Right renal cortex interstitium (tissue), 3 donors: Measurements from ENCODE around the gene PLET1. TPM values are rescaled to one million over a fixed set of nuclear protein-coding genes. Genes with fewer than 3 reads are reported as not detected.
A peak's percentile ranks its signal among the peaks of the same experiment; 100 is the strongest.

ENCODE experiments used
- DNase-seq, 3 donors: peaks; one replicate each; pipeline ENCODE4 v3.0.0-alpha.2; 2013; ENCODE audit warnings: low read depth in 3 of 3, low spot score in 2 of 3
- polyA plus RNA-seq, 3 donors: library from polyadenylated mRNA; unstranded; fragments of 120-200 nt; gene quantifications; one replicate each; pipeline ENCODE4 v1.2.1, GENCODE V29; 2013; ENCODE audit not compliant: insufficient read length in 3 of 3

Gene PLET1, protein sequence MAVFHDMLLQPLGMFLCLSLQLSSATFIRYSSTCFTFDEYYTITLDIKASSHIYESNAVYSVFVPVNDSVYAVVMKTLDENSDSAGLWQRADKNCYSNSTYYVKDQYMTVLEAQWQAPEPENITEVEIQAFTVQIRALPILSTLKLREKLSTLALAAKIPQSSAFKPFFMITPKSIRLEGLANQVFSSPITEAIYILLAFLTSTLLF
- not detected for polyA plus RNA-seq

DNA sequence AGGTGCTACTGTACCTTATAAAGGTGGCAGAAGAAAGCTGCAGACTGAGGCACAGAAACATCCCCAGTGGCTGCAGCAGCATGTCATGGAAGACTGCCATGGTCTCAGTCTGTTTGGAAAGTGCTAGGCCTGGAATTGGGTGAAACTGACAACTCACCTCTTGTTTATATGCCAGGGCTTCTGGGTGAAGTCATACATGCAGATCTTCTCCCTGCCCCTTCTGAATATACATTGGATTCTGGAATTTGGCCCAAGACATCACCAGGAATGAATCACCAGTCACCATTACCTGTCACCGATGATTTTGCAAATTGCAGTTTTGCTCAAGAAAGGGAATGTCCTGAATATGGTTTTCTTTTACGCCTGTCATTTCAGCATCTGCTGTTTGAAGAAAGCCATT is at the start of gene PLET1:
Gene PLET1, minus strand, starts transcription at position 371 of the 400 bp plus-strand sequence. Its CDS starts 271 bp downstream, at position 100.
- no peak for DNase-seq

DNA sequence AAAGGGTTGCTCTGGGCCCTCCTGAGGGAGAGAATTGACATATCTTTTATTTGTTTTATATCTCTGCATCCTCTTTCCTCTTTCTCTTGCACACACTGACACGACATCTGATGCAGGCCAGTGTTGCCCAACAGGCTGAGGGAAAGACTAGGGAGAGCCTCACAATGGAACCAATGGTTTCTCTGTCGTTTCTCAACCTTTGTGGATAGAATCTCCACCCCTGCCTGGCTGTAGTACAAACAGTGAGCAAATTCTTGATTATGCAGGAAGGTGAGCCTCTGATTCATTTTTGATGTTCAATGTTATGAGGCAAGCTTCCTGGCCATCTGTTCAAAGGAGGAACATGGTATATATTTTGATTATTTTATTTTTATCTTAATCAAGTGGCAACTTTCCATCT is 49.8 kb upstream of the PLET1 start:
- no peak for DNase-seq

DNA sequence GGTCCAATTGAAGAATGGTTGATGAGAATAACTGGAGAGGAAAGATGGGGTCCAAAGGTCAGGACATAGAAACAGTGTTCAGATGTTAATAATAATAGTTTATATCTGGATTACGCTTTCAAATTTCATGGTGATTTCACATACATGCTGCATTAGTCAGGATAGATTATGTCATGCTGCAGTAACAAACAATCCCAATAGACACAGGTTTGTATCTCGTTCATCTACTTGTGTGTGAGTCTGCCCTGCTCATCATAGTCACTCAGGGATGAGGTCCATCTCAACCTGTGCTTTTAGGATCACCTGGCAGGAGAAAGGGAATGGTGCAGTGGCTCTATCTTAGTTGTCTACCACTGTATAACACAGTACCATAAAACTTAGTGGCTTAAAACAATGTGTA is 48.0 kb upstream of the PLET1 start:
- DNase-seq = no peak

DNA sequence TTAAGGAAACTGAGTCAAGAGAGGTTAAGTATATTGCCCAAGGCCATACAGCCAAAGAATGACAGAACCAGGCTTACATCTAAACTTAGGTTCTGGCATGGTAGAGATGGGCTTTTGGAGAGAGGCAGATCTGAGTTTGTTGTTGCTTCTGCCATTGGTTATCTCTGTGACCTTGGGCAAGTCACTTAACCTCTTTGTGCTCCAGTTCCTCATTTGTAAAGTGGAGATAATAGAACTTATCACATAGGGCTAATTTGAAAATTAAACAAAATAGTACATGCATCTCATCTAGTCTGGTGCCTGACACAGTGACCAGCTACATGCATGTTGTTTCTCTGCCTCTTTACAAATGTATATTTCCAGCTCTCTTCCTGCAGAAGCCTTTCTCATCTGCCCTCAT is 47.0 kb upstream of the PLET1 start:
- no peak for DNase-seq

DNA sequence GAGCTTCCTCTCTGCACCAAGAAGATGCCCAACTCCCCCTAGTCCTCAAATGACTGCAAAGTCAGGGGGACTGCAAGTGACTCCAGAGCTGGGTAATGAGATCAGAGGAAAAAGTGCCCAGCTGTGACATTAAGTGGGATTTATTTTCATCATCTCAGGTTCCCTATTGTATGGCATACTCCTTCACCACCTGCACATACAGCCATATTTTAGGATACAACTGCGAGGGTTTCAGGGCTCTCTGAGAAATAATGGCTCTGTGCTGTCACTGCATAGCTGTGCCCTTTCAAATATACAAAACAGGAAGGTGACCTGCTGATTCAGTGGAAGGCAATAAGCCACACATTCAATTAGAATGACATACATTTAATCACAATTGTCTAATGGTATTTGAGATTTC is 45.6 kb upstream of the PLET1 start:
- no peak for DNase-seq

DNA sequence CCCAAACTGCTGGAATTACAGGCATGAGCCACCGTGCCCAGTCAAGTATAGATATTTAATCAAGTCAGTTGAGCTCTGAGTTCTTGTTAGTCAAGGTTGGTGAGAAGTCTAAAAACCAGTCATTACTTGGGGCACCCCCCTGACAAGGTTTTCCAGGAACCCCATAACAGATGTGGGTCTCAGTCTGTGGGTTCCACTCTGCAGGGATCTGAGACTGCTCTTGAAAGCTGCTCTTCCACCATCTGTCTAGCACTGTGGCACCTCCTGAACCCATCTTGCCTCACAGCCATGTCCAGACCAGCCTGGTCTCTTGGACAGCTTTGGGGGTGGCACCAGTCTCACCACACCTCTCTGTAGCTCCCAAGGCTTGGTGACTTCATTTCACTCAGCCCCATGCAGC is 44.3 kb upstream of the PLET1 start:
- no peak for DNase-seq

DNA sequence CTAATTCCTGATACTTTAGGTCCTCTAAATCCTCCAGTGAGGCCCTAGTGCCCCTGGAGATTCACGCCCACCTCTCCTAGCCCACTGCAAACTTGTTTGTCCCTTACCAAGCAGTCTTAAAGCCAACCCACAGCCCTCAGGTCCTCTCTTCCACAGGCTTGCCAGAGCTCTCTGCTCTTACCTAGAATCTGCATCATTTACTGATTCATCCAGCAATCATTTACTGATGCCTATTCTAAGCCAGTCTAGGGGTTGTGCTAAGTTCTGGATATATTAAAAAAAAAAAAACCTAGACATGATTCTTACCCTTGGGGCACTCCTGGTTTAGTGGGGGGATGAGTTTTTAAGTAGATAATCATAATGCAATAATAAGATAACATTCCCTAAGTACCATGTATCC is 43.0 kb upstream of the PLET1 start:
- DNase-seq = no peak

DNA sequence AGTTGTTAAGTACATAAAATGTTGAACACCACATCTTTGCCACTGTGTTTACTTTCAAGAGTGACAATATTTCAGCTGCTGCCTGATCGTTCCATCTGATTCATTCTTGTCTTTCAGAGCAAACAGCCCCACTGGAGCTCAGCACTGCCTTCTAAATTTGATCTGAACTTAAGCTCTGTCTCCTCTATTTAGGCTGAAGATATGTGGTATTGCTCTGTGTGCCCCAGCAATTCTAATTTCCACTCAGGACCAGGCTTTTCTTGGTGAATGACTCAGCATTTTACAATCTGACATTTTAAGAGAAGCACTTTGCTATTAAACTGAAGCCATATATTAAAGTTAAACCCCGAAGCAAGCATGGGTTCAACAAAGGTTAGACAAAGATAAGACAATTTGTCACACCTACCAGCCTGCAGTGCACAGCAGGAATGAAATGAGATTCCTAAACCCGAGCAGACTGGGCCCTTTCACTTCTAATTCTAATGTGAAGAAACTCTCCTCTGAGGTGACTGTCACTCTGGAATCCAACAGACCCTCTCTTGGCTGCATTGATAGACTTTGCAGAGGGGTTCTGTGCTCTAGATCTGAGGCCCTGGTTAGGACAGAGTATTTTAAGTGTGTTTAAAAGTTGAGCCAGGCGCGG is 41.7 kb upstream of the PLET1 start:
- DNase-seq = no peak

DNA sequence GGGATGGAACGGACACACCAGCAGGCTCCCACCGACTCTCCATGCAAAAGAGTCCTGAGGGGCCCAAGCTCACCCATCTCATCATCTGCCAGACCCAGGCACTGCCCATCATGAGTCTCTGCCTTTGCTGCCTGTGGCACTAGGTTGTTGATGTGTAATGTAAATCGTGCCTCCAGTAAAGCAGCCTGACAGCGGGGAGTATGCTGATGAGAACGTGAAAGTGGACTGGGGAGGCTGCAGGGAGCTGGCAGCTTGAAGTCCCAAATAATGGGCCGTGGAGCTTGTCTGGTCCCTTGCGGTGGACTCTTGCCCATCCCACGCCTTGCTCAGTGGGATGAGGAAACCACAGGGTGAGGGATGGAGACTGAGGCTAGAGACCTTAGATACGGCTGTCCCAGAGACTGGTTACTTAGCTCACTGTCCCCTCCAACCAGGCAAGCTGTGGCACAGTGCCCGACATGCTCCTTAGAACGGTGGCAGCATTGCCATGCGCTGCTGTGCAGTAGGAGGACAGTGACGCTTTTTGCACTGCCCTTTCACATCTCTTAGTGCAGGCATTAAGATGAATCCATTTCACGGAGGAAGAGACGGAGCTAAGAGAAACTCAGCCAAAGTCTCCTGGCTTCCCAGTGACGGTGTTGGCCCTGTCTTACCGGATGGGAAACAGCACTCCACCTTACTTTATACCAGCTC is 39.6 kb upstream of the PLET1 start:
- DNase-seq = no peak

DNA sequence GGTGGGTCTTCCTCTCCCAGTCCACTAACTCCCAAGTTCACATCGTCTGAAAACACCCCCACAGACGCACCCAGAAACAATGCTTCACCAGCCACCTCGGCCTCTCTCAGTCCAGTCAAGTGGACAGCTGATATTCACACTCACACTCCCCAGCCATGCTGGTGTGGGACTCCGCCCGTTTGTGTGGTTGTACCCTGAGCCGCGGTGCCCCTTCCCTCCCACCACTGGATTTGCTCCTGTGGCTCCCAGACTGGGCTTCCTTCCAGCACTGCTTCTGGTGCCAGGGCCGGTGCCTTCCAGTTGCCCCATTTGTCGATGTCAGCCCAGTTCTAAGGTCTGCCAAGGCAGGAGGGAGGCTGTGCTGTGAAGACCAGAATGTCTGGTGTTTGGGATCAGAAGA is 37.9 kb upstream of the PLET1 start:
- DNase-seq = no peak

DNA sequence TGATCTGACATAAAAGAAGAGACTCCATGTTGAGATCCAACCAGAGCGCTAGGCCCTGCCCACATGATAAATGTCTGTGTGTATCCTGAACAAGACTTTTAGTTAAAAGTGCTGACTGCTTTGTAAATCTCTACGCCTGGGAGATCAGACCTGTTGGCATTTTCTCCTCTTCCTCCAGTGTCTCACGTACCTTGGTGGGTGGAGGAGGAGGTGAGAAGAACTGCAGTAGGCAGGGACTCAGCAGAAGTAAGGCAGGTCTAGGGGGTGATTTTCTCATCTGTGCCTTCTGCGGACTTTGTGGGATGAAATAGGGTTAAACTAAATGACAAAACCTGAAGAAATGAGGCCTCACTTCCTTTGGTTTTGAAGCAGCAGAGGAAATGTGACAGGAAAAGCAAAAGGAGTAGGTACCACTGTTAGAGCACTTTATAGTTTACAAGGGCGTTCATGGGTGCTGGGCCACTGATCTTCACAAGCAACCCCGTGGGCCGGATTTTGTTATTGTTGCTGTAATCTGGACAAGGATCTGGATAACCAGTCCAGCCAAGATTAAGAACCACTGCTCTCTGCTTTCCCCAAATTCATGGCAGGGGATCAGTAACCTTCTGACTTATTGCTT is 36.7 kb upstream of the PLET1 start:
- no peak for DNase-seq

DNA sequence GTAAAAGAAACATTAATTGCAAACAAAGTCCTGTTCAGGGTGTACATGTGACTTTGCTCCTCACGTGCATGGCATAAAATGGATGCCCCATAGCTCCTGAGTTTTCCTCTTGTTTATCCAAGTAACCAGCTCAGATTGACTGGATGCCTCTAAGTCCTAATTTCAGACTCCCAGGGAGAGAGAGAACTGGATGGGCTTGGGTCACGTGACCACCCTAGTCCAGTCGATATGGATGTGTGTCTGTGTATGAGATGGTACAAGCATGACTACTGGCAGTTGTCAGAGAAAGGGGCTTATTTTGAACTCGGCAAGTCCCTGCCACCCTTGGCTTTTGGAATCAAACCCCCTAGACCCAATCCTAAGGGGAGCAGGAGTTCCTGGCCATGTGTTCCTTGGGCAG is 35.4 kb upstream of the PLET1 start:
- DNase-seq = no peak

DNA sequence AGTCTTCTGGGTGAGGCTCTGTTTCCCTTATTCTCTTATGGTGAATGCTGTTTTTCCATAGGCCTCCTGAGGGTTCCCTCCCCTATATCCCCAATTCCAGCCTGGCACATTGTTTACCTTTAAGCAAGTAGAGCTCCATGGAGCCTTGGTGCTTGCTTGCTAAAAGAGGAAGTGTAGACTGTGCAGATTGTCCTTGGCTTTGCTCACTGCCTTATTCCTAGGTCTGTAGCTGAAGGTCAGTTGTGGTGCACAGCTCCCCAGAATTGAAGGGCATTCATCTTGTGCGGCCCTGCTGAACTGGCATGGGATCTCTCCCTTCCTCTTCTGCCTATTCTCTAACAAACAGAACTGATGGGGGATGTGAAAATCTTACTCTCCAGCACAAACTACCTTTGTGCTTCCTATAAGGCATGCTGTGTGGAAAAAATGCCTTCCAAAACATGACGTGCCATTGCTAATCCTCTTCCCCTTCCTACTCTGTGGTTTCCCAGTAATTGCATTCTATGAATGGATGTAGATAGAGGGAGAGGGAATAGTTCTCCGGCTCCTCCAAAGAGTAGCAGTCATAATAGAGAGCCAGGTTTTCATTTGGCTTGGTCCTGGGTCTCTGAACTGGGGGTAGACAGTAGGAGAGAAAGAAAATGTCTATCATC is 34.2 kb upstream of the PLET1 start:
- DNase-seq = no peak

DNA sequence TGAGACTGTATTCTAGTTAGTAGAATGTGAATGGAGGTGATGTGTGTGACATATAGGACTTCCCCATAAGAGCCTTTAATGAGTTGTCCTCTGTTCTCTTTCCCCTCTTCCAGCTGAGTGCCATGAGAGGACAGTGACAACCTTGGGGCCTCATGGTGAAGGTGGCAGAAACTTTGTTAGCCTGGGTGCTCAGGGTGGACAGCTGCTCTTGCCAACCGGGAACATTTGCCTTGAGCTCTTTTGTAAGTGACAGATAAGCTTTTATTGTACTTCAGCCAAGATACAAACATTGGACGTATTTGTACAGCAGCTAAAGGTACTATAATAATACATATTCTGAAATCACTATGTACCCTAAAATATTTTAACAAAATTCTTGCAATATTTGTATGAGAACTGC is 33.0 kb upstream of the PLET1 start:
- no peak for DNase-seq

DNA sequence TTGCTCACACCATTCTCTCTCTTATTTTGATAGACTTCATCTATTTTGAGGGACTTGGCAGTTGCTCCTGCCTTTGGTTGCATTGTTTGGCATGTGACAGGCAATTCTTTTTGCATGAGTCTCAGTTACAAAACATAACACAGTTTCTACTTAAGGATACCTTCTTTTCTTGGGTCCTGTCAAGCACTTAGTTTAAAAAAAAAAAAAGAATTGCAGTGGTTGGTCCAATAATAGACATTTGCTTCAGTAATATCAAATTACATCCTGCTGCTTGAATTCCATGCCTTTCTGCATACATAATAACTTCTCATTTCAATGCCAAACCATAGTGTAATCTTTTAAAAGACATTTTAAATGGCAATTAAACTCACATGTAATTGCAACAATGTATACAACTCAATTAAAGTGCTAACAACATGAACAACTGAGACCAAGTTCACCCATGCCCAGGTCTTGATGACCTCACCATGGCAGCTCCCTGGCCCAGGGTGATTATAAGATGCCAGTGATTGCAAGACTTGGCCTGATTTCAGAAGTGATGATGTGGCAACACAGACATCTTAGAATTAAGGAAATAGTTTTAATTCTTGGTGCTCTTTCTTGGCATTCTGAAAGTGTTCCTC is 32.2 kb upstream of the PLET1 start:
- DNase-seq = no peak

DNA sequence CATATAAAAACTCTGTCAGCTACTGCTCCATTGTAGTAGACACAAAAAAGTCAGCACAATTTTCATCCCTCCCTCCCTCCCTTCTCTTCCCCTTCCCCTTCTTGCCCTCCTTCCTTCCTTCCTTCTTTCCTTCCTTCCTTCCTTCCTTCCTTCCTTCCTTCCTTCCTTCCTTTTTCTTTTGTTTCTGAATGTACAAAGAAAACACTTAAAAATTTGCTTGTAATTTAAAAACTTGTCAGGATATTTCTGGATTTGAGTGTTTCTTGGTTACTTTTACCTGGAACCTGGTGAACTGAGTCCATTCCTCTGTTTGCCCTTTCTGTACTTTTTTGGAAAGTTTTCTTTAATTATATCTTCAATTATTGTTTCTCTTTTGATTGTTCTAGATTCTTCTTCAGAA is 31.5 kb upstream of the PLET1 start:
- DNase-seq = no peak

DNA sequence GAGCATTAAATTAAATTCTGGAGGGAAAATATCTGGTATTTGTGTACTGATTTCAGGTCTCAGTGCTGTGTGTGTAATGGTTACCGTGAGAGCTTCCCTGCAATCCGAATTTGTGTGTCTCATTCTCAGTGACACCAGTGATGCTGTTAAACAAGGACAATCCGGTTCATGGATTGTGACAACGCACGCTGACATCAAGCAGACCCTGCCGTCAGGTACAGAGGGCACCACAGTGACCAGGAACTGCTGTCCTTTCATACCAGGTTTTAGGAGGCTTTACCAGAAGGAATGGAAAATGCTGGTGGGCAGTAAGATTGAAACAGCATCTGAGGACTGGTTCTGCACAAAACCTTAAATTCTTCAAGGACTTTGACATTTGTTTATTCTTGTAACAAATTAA is 30.5 kb upstream of the PLET1 start:
- DNase-seq = no peak

DNA sequence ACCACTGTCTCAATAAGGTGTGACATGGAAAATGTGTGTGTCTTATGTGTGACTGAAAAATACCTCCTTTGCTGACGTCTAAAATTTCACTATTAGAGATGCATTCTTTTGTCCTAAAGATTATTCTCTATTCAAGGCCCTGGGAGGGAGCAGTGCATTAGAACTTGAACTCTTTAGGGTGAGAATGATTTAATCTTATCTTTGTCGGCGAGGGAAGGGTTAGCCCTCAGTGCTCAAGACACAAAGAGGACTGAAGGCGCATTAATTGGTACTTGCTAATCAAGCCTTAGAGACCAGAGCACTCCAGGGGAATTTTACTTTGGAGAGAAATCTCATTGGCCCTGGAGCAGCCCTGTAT is 29.8 kb upstream of the PLET1 start:
- no peak for DNase-seq

DNA sequence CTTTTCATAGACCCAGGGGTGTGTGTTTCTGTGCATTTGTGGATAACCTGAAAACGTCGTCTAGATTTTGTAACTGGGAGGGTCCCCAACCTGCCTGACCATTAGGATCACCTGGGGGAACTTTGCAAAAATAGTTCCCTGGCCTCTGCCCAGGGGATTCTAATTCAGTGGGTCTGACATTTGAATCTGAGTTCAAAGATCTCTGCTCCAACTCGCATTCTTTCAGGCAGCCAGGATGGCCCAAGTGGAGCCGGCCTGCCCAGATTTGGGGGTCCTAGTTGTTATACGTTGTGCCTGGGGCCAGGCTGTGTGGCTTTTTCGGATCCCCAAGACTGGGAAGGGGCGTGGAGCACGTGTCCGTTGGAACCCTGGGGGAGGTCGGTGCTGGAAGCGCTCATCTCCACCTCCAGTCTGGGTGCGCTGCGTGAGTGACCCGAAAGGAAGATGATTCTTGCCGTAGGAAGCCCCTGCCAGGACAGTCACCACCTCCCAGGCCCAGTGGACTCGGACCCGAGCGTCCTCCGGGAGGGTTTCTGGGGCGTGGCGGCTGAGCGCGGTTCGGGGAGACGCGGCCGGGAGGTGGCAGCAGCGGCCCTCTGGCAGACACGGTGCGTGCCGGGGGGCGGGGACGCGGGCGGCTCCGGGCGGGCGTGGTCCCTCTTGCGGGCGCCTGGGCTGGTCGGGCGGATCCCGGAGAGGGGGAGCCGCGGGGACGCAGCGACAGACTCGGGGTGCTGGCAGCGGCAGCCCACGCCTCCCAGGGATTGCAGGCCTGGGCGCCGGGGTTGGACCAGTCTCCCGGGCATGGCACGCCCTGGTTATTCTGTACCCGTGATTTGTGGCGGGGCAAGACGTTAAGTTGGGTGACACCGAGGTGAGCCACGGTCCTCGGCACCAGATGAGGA is 29.2 kb upstream of the PLET1 start:
- peak in 1 of 3 donors; percentile 23 for DNase-seq

DNA sequence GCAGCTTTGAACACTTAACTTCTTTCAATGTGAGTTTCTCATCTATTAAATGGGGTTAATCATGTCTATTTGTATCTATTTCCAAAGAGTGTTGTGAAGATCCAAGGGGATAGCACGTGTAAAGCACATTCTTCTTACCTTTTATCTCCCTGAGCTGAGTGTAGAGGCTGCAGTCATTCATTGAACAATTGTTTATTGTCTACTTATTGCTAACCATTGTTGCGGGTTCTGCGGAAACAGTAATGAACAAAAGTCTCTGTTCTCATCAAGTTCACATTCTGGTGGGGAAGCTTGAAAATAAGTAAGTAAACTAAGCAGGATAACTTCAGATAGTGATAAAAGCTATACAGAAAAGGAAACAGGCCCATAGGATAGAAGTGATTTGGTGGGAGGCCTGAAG is 27.4 kb upstream of the PLET1 start:
- no peak for DNase-seq
